Parathyroid adenoma (tissue), 2 donors: ENCODE results near the gene SNTB2.

Experiments used
- H2AFZ ChIP-seq: fragments of 300-600 bp; sonication (generic); one replicate; pipeline ENCODE4 v1.7.0; 2017; ENCODE audit warnings: antibody characterized with exemption, mild to moderate bottlenecking
- H3K27ac ChIP-seq: fragments of 300-600 bp; sonication (generic); one replicate; pipeline ENCODE4 v1.7.0; 2017
- H3K27me3 ChIP-seq: fragments of 300-600 bp; sonication (generic); one replicate; pipeline ENCODE4 v1.7.0; 2017; ENCODE audit warnings: low read length; ENCODE audit not compliant: control insufficient read depth, insufficient read depth
- H3K36me3 ChIP-seq: fragments of 300-600 bp; sonication (generic); one replicate; pipeline ENCODE4 v1.7.0; 2017; ENCODE audit warnings: low read length; ENCODE audit not compliant: control insufficient read depth, insufficient read depth
- H3K4me1 ChIP-seq: fragments of 300-600 bp; sonication (generic); one replicate; pipeline ENCODE4 v1.7.0; 2017; ENCODE audit warnings: control low read depth
- H3K4me2 ChIP-seq: fragments of 300-600 bp; sonication (generic); one replicate; pipeline ENCODE4 v1.7.0; 2017; ENCODE audit warnings: low read length
- H3K4me3 ChIP-seq: fragments of 300-600 bp; sonication (generic); one replicate; pipeline ENCODE4 v1.7.0; 2017; ENCODE audit warnings: low read depth, low read length
- H3K79me2 ChIP-seq: fragments of 300-600 bp; sonication (generic); one replicate; pipeline ENCODE4 v1.7.0; 2017; ENCODE audit warnings: control low read depth
- H3K9ac ChIP-seq: fragments of 300-600 bp; sonication (generic); one replicate; pipeline ENCODE4 v1.7.0; 2017; ENCODE audit warnings: mild to moderate bottlenecking
- H3K9me3 ChIP-seq: fragments of 300-600 bp; sonication (generic); one replicate; pipeline ENCODE4 v1.7.0; 2017; ENCODE audit warnings: low read length; ENCODE audit not compliant: control insufficient read depth
- TF ChIP-seq, protein P1 (sequence below): fragments of 300-600 bp; sonication (generic); IDR thresholded peaks from one replicate; pipeline ENCODE4 v1.7.0; 2017; ENCODE audit warnings: antibody characterized with exemption, mild to moderate bottlenecking
- donor health status: primary hyperparathyroidism.

Gene SNTB2

DNA sequence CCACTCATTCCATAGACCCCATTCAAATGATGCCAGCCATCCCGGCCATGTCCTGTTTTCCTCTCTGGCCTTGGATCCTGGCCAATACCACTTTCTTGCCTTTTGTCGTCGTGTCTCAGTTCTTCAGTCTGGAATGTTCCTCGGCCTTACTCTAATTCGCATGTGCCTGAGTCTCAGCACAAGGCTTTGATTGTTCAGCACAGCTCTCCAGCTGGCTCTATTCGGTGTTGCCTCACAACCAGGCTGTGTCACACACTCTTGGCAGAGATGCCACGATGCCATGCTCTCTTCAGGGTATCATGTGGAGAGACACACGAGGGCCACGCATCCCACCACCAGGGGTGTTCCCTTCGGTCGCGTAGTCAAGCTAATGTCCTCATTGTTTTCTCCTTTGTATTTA lies 122.4 kb downstream of the SNTB2 start:
- H3K9ac ChIP-seq = no peak overlapping the region
- H3K79me2 ChIP-seq = peaks cover 17% of the 10 kb centered on the region
- H3K4me2 ChIP-seq = no peak overlapping the region
- no peaks in the 10 kb centered on the region for H3K27me3 ChIP-seq
- H3K27ac ChIP-seq = no peak overlapping the region
- no peaks in the 10 kb centered on the region for H3K9me3 ChIP-seq
- H3K36me3 ChIP-seq = no peaks in the 10 kb centered on the region
- no peaks in the 10 kb centered on the region for H3K4me1 ChIP-seq
- TF ChIP-seq, protein P1, sequence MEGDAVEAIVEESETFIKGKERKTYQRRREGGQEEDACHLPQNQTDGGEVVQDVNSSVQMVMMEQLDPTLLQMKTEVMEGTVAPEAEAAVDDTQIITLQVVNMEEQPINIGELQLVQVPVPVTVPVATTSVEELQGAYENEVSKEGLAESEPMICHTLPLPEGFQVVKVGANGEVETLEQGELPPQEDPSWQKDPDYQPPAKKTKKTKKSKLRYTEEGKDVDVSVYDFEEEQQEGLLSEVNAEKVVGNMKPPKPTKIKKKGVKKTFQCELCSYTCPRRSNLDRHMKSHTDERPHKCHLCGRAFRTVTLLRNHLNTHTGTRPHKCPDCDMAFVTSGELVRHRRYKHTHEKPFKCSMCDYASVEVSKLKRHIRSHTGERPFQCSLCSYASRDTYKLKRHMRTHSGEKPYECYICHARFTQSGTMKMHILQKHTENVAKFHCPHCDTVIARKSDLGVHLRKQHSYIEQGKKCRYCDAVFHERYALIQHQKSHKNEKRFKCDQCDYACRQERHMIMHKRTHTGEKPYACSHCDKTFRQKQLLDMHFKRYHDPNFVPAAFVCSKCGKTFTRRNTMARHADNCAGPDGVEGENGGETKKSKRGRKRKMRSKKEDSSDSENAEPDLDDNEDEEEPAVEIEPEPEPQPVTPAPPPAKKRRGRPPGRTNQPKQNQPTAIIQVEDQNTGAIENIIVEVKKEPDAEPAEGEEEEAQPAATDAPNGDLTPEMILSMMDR = no peak
- H2AFZ ChIP-seq = no peak overlapping the region
- no peak overlapping the region for H3K4me3 ChIP-seq

DNA sequence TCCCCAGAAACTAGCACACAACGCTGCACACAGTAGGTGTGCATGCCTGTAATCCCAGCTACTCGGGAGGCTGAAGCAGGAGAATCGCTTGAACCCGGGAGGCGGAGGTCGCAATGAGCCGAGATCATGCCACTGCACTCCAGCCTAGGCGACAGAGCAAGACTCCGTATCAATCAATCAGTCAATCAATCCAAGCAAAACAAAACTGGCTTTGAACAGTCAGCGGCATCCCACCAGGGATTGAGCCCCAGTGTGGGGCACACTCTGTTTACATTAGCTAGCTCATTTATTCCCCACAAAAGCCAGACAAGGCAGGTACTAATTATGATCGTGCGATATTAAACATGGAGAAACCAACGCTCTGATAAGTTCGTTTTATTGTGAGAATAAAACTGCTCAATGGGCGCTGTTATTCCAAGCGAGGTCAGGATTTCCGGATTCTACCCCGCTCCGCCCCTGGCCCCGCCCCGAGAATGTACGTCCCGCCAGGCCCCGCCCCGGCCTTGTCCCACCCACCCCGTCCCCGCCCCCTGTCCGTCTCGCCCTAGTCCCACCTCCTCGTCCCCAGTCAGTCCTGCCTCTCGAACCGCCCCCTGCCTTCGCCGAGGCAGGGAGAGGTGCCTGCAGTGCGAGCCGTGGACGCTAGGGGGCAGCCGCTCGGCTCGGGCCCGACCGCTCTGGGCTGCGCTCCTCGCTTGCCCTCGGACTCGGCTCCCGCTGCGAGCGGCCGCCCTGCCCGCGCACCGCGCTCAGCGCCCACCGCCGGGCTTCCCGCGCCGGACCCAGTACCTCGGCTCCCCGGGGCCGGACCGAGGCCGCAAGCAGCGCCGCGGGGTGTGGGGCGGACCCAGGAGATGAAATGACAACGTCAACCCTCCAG lies 123.9 kb downstream of the SNTB2 start, which contains the start of gene VPS4A:
Gene VPS4A (plus strand): TSS at position 698 of the 880 bp plus-strand sequence. CDS start 162 bp downstream, at position 860.
- peak within 1 kb of the TSS; percentile 72 for H3K27ac ChIP-seq
- H3K4me1 ChIP-seq = no peaks in the 10 kb centered on the region
- H3K4me3 ChIP-seq = peak within 1 kb of the TSS; percentile 54
- H2AFZ ChIP-seq = peak within 1 kb of the TSS; percentile 86
- no peaks in the 10 kb centered on the region for H3K36me3 ChIP-seq
- H3K4me2 ChIP-seq = peak within 1 kb of the TSS; percentile 97
- no peaks in the 10 kb centered on the region for H3K27me3 ChIP-seq
- H3K9me3 ChIP-seq = no peaks in the 10 kb centered on the region
- TF ChIP-seq, protein P1 = peak; percentile 83
- peaks cover 33% of the 10 kb centered on the region for H3K79me2 ChIP-seq
- H3K9ac ChIP-seq = peak within 1 kb of the TSS; percentile 47

DNA sequence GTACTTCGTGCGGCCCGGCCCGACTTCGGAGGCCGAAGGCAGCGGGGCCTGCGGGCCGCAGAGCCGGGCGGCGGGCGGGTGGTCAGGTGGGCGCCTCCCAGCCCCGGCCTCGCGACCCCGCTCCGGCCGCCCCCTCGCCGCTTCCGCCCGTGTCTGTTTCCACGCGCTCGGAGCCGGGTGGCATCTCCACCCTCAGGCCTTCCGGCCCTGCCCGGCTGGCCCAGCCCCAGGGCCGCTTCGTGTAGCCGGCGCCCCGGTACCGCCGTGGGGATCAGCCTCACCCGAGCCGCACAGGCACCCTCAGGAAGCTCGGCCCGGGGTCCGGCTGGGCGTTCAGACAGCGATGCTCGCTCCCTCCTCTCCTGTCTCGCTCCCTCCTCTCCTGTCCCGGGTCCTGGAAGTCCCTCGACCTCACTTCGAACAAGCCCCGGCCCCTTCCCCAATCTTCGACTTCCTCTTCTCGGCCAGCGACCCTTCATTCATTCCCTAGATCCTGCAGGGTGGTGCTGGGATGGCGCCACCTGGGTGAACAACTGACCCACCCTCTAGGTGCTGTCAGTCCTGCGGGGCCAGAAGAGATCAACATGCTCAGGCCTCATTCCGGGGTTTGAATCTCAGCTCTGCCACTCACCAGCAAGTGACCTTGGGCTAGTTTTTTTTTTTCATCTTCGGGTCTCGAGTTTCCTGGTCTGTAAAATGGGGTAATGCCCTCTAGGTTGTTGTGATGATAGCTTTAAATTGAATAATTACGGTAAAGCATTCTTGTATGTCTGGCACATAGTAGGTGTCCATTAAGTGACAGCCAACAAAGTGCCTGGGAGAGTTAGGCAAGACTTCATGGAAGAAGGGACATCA lies 124.8 kb downstream of the SNTB2 start:
- H3K27ac ChIP-seq = peak overlapping the region; percentile 0
- H3K4me1 ChIP-seq = no peaks in the 10 kb centered on the region

DNA sequence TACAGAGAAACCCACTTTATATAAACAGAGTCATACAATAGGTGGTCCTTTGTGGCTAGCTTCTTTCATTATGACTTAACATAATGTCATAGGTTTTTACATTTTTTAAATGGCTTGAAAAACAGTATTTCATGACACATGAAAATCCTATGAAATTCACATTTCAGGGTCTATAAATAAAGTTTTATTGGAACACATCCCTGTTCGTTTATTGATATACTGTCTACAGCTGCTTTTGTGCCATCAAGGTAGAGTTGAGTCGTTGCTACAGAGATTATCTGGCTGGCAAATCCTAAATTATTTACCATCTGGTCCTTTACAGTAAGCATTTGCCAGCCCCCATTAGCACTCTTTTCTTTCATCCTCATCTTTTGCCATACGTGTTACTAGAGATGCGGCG lies 126.5 kb downstream of the SNTB2 start:
- no peak overlapping the region for H3K4me3 ChIP-seq
- peaks cover 42% of the 10 kb centered on the region for H3K79me2 ChIP-seq
- H2AFZ ChIP-seq = no peak overlapping the region
- no peaks in the 10 kb centered on the region for H3K9me3 ChIP-seq
- no peak overlapping the region for H3K4me2 ChIP-seq
- H3K4me1 ChIP-seq = no peaks in the 10 kb centered on the region
- H3K27me3 ChIP-seq = no peaks in the 10 kb centered on the region
- TF ChIP-seq, protein P1 = no peak
- H3K36me3 ChIP-seq = no peaks in the 10 kb centered on the region
- H3K9ac ChIP-seq = no peak overlapping the region
- H3K27ac ChIP-seq = no peak overlapping the region

More for the DNA sequence above, 124.8 kb downstream of the SNTB2 start:
- peak overlapping the region; percentile 97 for H3K4me2 ChIP-seq
- no peaks in the 10 kb centered on the region for H3K36me3 ChIP-seq
- peaks cover 40% of the 10 kb centered on the region for H3K79me2 ChIP-seq
- no peaks in the 10 kb centered on the region for H3K9me3 ChIP-seq
- H3K27me3 ChIP-seq = no peaks in the 10 kb centered on the region
- H3K4me3 ChIP-seq = peak overlapping the region; percentile 54
- peak overlapping the region; percentile 75 for H2AFZ ChIP-seq
- TF ChIP-seq, protein P1 = no peak
- peak overlapping the region; percentile 47 for H3K9ac ChIP-seq
